Mucosa of descending colon (tissue), 3 donors: ENCODE data around the gene PRKAR1B. TPM values are rescaled to one million over a fixed set of nuclear protein-coding genes. Genes with fewer than 3 reads are reported as not detected.

Experiments used
- ATAC-seq: fragments of 200-7000 bp; cut with Tn5 transposase; one replicate; pipeline ENCODE4 v1.9.1; 2020; ENCODE audit warnings: mild to moderate bottlenecking, moderate library complexity
- DNase-seq, 3 donors: peaks; one replicate each; pipeline ENCODE4 v3.0.0-alpha.2; 2020
- H3K36me3 ChIP-seq: fragments of 200-600 bp; one replicate; pipeline ENCODE4 v1.8.0; 2021; ENCODE audit warnings: low read depth, mild to moderate bottlenecking
- H3K4me1 ChIP-seq: fragments of 200-600 bp; one replicate; pipeline ENCODE4 v1.8.0; 2021; ENCODE audit warnings: low read depth, mild to moderate bottlenecking
- H3K4me3 ChIP-seq: fragments of 200-600 bp; one replicate; pipeline ENCODE4 v1.8.0; 2021; ENCODE audit warnings: mild to moderate bottlenecking
- H3K9me3 ChIP-seq: fragments of 200-600 bp; one replicate; pipeline ENCODE4 v1.8.0; 2021; ENCODE audit warnings: mild to moderate bottlenecking
- intact Hi-C, 2 donors: fragments of 100-400 bp; cut with DNase I in 1 of 2; cut with micrococcal nuclease in 1 of 2; formaldehyde crosslinking; loops; one replicate each; pipeline versions ENCODE4 v1.11.0 to v1.11.1; 2022; cut with DNase I, micrococcal nuclease
- total RNA-seq, 3 donors: library from RNA; stranded (reverse); fragmentation: NEBNext Ultra II Directional in 2 of 3; extraction: Animal tissue kit (Norgen Biotek cat#: 25700) in 2 of 3; gene quantifications; one replicate each; pipeline versions ENCODE4 v1.2.1 to v1.2.4, GENCODE V29; 2021 to 2023
- TF ChIP-seq, protein P1 (sequence below): fragments of 200-600 bp; IDR thresholded peaks from one replicate; pipeline ENCODE4 v1.8.0; 2022; ENCODE audit warnings: antibody characterized with exemption, mild to moderate bottlenecking
- donor health status: DM: no; HTN: no; CAD: no; lungs with moderate emphysema.
- donor health status: DM: no; HTN: no; CAD: no.
- donor health status: DM: no; HTN: yes; CAD: no.

Gene PRKAR1B
- total RNA-seq, 3 donors from 2014 or later = 10.1 to 24.5 (median 24.4) TPM

DNA sequence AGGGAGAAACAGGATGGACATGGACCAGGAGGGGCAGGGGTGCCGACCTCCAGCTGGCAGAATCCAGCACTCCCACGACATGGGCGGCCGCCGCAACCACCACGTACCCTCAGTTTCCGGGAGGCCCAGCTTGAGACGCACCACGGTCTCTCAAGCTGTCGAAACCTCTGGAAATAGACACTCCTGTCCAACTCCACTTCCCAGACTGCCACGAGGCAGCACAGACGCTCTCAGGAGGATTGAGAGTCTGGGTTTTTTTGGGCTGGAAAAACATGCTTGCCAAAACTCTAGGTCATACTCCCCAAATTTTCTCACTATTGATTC is 169.6 kb downstream of the PRKAR1B start:
- ATAC-seq = no peak

DNA sequence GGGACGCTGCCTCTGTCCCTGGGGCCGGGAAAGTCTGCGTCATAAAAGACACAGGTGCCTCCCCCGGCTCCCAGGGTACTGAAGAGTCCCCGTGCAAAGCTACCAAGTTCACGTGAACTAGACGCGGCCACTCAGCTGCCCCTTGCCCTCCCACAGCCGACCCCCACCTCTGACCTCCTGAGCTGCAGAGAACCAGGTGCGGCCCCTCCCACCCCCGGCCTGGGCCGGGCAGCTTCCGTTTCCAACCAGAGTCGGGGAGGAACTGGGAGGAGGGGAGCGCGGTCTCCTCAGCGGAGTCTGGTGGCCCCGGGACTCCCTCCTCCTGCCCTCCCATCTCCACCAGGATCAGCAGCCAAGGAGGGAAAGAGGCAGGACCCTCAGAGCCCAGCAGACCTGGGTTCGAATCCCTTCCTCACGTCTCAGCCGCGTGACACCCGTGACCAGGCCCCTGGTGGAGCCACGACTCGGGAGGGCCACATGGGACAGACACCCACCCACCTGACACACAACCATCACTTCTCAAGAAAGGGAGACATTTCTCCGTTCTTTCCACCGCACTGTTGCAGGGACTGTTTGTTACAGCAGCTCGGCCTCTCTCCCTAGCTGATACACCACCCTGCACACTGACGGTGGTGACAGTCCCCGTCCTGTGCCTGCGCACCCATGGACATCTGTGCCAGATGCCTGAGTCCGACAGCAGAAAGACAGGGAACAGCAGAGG is 170.1 kb downstream of the PRKAR1B start:
- TF ChIP-seq, protein P1, sequence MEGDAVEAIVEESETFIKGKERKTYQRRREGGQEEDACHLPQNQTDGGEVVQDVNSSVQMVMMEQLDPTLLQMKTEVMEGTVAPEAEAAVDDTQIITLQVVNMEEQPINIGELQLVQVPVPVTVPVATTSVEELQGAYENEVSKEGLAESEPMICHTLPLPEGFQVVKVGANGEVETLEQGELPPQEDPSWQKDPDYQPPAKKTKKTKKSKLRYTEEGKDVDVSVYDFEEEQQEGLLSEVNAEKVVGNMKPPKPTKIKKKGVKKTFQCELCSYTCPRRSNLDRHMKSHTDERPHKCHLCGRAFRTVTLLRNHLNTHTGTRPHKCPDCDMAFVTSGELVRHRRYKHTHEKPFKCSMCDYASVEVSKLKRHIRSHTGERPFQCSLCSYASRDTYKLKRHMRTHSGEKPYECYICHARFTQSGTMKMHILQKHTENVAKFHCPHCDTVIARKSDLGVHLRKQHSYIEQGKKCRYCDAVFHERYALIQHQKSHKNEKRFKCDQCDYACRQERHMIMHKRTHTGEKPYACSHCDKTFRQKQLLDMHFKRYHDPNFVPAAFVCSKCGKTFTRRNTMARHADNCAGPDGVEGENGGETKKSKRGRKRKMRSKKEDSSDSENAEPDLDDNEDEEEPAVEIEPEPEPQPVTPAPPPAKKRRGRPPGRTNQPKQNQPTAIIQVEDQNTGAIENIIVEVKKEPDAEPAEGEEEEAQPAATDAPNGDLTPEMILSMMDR = no peak
- intact Hi-C loops = no loop called here
- no peaks in the 10 kb centered on the region for H3K9me3 ChIP-seq
- H3K4me3 ChIP-seq = no peak overlapping the region
- no peak for ATAC-seq
- H3K4me1 ChIP-seq = no peaks in the 10 kb centered on the region
- DNase-seq = no peak
- no peaks in the 10 kb centered on the region for H3K36me3 ChIP-seq

More for the DNA sequence above, 169.6 kb downstream of the PRKAR1B start:
- Histone ChIP-seq H3K9me3 (no peaks in the 10 kb centered on the region), H3K4me3 (no peak overlapping the region), H3K4me1 (no peaks in the 10 kb centered on the region), H3K36me3 (no peaks in the 10 kb centered on the region)
- TF ChIP-seq, protein P1 = no peak
- DNase-seq = no peak
- intact Hi-C loops = no loop called here

DNA sequence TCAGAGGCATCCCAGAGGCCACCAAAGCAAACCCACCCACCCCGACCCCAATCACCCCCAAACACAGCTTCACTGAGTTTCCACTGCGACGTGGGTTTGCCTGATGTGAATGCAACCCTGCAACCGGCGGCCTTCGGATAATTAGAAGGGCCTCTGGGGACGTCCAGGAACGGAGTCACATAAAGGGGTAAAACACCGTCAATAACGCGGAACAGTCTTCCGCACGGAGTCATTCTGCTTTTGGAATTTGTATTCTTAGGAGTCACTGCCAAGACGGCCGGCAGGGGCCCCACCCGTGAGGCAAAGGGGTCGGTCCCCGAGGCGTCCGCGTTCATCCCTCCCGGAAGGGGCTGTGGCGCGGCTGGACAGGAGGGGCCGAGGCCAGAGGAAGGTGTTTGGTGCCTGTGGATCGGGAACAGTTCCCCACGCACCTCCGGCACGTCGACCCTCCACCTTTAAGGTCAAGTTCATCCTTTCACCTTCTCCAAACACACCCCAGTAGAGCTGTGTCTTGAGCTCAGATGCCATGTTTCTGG is 170.7 kb downstream of the PRKAR1B start:
- Histone ChIP-seq H3K4me1 (no peaks in the 10 kb centered on the region), H3K36me3 (no peaks in the 10 kb centered on the region), H3K4me3 (no peak overlapping the region), H3K9me3 (no peaks in the 10 kb centered on the region)
- intact Hi-C loops = no loop called here
- DNase-seq = no peak
- TF ChIP-seq, protein P1 = no peak
- ATAC-seq = no peak

DNA sequence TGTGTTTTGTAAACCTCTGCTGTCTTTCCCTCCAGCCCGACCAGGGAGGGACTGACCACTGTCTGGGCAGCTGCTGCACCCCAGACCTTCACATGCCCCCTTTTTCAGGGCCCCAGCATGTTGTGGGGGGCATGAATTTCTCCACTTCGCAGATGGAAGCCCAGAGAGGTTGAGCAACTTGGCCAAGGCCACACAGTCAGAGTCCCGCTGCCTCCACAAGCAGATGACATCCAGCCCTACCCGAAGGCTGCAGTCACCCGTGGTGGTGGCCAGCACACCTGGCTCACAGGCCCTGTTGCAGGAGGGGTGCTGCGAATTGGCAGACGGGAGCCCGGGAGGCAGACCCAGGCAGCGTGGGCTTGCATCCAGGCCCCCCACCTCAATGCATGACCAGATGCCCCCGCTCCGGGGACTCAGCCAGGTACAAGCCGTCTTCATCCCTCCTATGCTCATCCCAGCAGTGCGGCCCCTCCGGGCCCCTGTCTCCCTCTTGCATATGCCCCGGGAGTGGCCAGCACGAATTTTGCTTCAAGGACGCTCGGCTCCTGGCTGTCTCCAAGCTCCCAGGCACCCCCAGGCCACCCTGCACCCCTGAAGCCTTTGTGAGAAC is 171.4 kb downstream of the PRKAR1B start:
- Histone ChIP-seq H3K4me1 (no peaks in the 10 kb centered on the region), H3K4me3 (no peak overlapping the region), H3K36me3 (no peaks in the 10 kb centered on the region), H3K9me3 (no peaks in the 10 kb centered on the region)
- DNase-seq = no peak
- intact Hi-C loops = no loop called here
- TF ChIP-seq, protein P1 = no peak
- ATAC-seq = no peak

DNA sequence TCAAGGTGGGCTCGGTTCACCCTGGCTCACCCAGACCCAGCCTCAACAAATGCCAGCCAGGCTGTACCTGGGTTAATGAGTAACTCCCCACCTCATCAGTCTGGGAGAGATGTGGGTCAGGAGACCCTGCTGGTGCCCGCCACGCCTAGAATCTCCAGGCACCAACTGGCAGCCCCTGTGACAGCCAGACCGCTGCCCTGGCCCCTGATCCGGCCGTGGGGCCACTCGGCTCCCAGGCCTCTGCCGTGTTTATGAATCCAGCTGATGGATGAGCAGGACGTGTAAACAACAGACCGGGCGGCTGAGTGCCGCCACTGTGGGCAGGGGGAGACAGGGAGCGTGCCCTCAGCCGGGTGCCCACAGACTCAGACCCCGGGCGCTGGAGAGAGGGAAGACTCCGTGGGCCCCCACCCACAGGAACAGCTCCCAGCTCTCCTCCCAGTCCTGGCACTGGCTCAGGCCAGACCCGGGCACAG is 173.4 kb downstream of the PRKAR1B start:
- no peak for DNase-seq
- intact Hi-C loops = no loop called here

More for the DNA sequence above, 173.4 kb downstream of the PRKAR1B start:
- TF ChIP-seq, protein P1 = no peak
- H3K9me3 ChIP-seq = no peaks in the 10 kb centered on the region
- no peak overlapping the region for H3K4me3 ChIP-seq
- no peaks in the 10 kb centered on the region for H3K4me1 ChIP-seq
- H3K36me3 ChIP-seq = no peaks in the 10 kb centered on the region
- ATAC-seq = peak; percentile 12
